Measurements from ENCODE around the gene LRRC8E.

Gene LRRC8E

DNA sequence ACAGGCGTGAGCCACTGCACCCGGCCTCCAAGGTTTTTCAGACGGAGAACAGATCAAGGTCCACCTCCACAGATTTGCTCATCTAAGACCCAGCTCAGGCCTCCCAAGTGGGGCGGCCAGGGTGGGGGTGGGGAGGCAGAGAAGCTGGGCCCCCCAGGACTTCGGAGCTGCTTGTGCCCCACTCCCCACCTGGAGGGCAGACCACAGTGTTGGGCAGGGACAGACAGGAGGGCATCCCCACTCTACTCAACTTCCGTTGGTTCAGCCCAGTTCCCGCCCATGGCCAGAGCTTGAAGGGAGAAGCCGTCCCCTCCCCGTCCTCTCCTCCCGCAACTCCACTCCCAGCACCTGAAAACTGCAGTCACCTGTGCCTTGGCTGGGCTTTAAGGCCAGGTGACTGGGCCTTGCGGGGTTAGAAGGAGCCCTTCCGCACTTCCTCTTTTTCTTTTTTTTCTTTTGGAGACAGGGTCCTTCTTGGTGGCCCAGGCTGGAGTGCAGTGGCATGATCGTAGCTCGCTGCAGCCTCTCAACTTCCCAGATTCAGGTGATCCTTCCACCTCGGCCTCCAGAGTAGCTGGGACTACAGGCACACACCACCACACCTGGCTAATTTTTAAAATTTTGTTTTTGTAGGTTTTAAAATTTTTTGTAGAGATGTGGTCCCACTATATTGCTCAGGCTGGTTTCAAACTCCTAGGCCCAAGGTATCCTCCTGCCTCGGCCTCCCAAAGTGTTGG, 734 bp upstream of the LRRC8E start:
- no peak for DNase-seq

DNA sequence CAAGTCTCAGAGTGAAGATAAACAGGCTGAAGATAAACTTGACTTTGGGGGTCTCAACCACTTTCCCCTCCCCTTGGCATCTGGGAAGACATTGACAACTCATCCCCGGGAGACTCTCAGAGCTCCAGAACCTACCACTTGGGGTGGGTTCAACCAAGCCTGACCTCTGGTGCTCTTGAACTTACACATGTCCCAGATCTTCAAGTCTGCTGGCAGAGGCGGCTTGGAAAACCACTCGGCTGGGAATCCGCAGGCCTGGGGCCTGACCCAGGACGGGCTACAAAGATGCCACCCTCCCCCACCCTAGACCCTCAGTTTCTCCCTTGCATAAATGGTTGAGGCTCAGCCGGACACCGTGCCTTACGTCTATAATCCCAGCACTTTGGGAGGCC, 512 bp downstream of the LRRC8E start:
- no peak for DNase-seq

GRCh38 chr19:7893362-7894101, 5.2 kb downstream of the LRRC8E start:
- peak; percentile 8 for DNase-seq

- peak; percentile 7 for DNase-seq
Measured at GRCh38 chr19:7894612-7895309, 6.5 kb downstream of the LRRC8E start.

DNA sequence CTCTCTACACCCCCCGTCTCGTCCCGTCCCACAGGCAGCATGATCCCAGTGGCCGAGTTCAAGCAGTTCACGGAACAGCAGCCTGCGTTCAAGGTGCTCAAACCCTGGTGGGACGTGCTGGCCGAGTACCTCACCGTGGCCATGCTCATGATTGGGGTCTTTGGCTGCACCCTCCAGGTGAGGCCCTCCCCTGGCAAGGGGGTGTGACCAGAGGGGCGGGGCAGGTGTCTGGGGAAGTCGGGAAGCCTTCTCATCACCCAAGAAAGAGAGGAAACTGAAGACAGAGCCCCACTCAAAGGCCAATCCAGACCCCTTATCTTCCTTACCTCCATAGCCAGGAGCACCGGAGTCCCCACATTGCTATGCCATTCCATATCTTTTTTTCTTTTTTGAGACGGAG, 7.3 kb downstream of the LRRC8E start:
- DNase-seq, result no peak

DNA sequence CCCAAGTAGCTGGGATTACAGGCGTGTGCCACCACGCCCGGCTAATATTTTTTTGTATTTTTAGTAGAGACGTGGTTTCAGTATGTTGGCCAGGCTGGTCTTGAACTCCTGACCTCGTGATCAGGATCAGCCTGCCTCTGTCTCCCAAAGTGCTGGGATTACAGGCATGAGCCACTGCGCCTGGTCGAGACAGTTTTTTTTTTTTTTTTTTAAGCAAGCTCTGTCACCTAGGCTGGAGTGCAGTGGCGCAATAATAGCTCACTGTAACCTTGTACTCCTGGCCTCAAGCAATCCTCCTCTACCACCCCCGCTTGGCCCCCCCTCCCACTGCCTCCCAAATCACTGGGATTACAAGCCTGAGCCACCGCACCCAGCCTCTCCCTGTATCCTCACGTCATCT, 9.0 kb downstream of the LRRC8E start:
- no peak for DNase-seq

GRCh38 chr19:7898967-7899366, 10.7 kb downstream of the LRRC8E start:
- DNase-seq, result no peak

DNA sequence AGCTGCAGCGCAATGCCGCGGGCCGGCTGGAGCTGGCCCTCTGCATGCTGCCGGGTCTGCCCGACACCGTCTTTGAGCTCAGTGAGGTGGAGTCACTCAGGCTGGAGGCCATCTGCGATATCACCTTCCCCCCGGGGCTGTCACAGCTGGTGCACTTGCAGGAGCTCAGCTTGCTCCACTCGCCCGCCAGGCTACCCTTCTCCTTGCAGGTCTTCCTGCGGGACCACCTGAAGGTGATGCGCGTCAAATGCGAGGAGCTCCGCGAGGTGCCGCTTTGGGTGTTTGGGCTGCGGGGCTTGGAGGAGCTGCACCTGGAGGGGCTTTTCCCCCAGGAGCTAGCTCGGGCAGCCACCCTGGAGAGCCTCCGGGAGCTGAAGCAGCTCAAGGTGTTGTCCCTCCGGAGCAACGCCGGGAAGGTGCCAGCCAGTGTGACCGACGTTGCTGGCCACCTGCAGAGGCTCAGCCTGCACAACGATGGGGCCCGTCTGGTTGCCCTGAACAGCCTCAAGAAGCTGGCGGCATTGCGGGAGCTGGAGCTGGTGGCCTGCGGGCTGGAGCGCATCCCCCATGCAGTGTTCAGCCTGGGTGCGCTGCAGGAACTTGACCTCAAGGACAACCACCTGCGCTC, 11.6 kb downstream of the LRRC8E start:
- peak; percentile 6 for DNase-seq

GRCh38 chr19:7900401-7900870, 12.1 kb downstream of the LRRC8E start:
- DNase-seq, result peak; percentile 5

DNA sequence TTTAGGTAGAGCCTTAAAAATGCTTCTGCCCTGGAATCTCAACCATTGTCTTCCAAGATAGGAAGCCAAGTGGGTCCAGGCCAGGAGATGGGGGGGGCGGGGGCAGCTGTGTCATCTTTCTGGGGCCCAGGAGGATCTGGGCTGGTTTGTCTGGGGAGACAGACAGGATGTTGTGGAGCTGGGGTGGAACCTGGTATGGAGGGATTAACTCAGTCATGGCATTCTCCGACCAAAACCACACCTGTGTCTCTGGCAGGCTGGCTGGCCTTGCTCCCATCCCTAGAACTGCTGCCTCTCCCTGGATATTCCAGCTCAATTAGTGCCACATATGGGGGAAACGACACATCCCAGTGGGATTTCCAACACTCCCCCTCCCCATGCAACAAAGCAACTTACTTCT, 12.6 kb downstream of the LRRC8E start:
- DNase-seq, result no peak

GRCh38 chr19:7901337-7901736, 13.0 kb downstream of the LRRC8E start:
- DNase-seq, result no peak

- DNase-seq, result no peak
Measured at GRCh38 chr19:7902796-7903243, 14.5 kb downstream of the LRRC8E start.

DNA sequence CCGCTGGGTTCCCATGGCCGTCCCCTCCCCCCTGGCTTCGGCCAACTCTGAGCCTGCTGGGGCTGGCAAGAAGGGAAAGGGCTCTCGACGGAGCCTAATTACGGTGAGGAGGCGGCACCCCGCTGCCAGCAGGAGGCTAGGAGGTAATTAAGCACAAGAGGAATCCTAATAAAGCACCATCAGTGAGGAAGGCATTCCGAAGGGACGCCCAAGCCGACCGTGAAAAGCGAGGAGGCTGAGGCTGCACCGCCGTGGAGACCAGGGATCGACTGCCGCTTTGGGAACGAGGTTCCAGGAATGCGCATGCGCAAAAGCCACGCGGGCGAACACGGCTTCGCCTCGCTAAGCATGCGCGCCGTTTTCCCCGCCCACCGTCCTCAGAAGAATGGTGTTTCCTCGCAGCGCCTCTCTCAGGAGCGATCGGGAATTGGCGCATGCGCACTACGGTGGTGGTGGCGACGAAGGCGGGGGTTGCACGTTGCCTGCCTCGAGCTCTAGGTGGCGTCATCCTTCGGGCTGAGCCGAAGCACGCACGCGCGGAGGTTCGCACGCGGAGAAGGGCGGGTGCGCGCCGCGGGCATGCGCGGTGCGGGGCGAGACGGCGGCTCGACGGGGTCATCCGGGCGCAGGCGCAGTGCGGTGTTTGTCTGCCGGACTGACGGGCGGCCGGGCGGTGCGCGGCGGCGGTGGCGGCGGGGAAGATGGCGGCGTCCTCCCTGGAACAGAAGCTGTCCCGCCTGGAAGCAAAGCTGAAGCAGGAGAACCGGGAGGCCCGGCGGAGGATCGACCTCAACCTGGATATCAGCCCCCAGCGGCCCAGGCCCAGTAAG, 15.1 kb downstream of the LRRC8E start, which contains the start of gene MAP2K7:
TSS of gene MAP2K7 (plus strand) at position 634 of the 830 bp plus-strand sequence. CDS start at position 702, 68 bp downstream.
- DNase-seq, result peak; percentile 90

DNA sequence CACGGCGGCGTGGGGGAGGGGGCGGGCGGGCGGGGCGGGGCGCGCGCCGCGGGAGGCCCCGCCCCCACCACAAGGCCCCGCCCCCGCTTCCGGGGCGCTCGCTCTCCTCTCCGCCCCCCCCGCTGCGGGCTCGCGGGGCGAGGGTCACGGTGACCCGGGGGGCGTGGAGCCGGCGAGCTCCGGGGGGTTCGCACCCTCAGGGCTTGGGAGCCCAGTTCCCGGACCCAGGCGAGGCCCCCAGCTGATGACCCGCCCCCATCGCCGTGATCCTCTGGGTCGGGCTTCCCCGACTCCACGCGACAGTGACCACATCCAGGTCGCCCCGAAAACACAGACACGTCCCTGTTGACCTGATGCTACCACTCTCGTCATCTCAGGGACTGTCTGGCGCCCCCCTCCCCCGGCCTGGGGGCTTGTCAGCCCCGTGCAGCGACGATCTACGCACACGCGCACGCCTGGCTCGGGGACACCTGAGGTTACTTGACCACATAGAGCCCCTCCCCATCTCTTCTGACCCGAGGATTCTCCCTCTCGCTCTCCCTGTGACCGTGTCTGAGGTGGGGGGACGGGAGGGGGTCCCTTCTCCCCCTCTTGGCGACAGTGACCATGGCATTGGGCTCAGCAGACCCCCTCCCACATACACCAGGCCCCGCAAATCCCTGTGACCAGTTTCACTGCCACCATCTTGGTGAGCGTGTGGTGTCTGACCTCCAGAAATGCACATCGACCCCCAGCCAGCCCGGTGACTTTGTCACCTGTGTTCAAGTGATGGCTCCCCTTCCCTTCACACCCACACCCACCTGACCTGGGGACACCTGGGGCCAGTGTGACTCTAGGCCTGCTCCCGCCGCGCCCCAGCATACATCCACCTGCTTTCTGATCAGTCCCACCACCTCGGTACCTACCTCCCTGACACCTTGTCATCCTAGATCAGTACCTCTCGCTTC, 16.0 kb downstream of the LRRC8E start:
- no peak for DNase-seq

DNA sequence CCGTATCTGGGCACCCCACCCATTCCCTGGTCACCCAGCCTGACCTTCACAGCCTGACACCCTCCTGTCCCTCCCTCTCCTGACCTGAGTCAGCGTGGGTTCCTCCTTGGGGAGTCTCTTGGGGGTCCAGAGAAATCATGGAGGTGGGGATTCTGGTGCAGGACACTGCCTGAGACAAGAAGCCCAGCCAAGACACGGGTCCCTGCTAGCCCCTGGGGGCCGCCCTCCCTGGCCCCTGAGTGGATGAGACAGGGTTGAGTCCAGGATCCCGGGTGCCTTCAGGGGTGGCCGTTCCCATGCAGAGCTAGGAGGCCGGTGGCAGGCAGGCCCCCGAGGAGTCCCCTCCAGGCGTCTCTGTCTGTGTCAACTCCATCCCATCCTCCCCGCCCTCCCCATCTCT, 17.0 kb downstream of the LRRC8E start:
- DNase-seq, result no peak

DNA sequence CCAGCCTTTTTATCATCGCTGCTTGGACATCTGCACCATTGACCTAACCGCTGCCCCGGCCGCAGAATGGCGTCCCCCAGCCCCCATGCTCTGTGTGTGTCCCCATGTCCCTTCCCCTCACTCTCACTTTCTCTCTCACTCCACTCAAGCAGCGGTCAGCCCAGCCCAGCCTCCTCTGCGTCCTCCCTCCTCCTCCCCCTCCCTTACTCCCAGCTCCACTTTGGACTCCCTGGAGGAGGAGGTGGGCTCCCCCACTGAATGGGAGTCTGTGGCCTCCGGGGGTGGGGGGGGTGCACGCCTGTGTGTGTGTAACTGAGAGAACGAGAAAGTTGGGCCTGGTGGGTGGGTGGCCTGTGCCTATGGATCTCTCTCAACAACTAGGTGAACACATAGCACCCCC, 17.5 kb downstream of the LRRC8E start:
- DNase-seq, result no peak

- DNase-seq, result no peak
Measured at GRCh38 chr19:7907122-7907521, 18.8 kb downstream of the LRRC8E start.

GRCh38 chr19:7907544-7907943, 19.2 kb downstream of the LRRC8E start:
- no peak for DNase-seq

GRCh38 chr19:7908078-7908699, 19.9 kb downstream of the LRRC8E start:
- DNase-seq, result no peak

DNA sequence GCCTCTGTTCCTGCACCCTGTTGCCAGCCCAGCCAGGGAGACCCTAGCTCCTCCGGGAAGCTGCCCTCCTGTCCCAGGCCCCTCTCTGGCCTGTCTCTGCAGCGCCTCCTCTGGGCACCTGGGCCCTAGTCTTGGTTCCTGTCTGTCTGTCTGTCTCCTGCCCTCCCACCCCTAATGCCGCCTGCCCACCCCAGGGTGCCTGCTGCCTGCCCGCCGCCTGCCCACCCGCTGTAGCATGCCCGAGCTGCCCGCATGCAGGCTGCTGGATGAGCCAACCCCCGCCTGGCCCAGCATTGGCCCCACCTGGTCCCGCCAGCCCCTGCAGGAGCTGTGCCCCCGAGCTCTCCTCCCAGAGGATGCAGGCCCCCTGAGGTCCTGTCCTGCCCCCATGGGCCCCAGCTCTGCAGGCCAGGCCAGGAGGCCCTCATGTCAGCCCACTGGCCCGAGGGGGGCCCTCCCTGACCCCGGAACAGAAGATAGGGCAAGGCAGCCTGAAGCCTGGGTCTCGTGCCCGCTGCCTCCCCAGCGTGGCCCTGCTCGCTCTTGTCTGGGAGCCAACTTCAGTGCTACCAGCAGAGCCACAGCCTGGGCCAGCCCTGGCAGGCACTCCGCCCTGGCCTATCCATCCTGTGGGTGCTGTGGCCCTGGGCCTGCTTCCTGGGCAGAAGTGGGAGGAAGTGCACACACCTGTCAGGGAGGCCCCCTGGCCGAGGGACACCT, 20.6 kb downstream of the LRRC8E start:
- no peak for DNase-seq

Data from 8988T (cell line).